Spleen (tissue), 7 donors: ENCODE data around the gene PRUNE1.

ENCODE experiments used
- POLR2A ChIP-seq, 3 donors: fragments of 450-650 bp; IDR thresholded peaks; one replicate each; pipeline ENCODE4 v1.5.1; 2017; ENCODE audit warnings: antibody characterized with exemption in 3 of 3, mild to moderate bottlenecking in 1 of 3
- POLR2AphosphoS5 ChIP-seq, 3 donors: sonication (generic); formaldehyde crosslinking; IDR thresholded peaks; one replicate each; pipeline ENCODE4 v1.5.1; 2017; ENCODE audit warnings: antibody characterized with exemption in 3 of 3
- TF ChIP-seq, protein P1 (sequence below), 11 experiments: fragments of 200-600 bp in 7 of 11; fragments of 450-650 bp in 4 of 11; sonication (generic) in 4 of 11; IDR thresholded peaks in 8 of 11; conservative IDR thresholded peaks in 3 of 11; 1 replicate in 7 of 11; 2 replicates in 4 of 11; pipeline versions ENCODE4 v1.4.0 to v1.8.0; 2016 to 2021; ENCODE audit warnings: antibody characterized with exemption in 11 of 11, inconsistent platforms in 4 of 11, mild to moderate bottlenecking in 1 of 11
- donor health status: DM: no; HTN: no; CAD: no; lungs with moderate emphysema.
- donor health status: DM: no; HTN: no; CAD: no.
- donor health status: DM: no; HTN: no; CAD: no.

DNA sequence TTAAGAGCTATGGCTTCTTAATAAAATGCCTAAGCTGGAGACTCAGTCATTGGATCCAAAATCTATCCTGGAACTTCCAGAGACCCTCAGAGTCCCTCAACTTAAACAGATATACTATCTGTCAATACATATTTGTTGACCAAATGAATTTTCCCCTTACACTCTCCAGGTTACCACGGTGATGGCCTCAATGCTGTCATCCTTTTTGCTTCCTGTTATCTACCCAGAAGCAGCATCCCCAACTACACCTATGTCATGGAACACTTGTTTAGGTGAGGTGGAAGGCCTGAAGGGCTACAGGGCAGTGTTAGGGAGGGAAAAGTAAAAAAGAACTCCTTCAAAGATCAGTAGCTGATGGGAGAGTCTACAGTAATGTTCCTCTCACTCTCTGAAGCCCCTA, 34.9 kb downstream of the PRUNE1 start:
- TF ChIP-seq, protein P1, sequence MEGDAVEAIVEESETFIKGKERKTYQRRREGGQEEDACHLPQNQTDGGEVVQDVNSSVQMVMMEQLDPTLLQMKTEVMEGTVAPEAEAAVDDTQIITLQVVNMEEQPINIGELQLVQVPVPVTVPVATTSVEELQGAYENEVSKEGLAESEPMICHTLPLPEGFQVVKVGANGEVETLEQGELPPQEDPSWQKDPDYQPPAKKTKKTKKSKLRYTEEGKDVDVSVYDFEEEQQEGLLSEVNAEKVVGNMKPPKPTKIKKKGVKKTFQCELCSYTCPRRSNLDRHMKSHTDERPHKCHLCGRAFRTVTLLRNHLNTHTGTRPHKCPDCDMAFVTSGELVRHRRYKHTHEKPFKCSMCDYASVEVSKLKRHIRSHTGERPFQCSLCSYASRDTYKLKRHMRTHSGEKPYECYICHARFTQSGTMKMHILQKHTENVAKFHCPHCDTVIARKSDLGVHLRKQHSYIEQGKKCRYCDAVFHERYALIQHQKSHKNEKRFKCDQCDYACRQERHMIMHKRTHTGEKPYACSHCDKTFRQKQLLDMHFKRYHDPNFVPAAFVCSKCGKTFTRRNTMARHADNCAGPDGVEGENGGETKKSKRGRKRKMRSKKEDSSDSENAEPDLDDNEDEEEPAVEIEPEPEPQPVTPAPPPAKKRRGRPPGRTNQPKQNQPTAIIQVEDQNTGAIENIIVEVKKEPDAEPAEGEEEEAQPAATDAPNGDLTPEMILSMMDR (IDR thresholded peaks at IDR 0.05 in 8 of 11, conservative IDR thresholded peaks at IDR 0.05 in 3 of 11) = no peak
- TF ChIP-seq POLR2AphosphoS5 (IDR thresholded peaks at IDR 0.05) = no peak
- TF ChIP-seq POLR2A (IDR thresholded peaks at IDR 0.05) = no peak
